WI38 (cell line): ENCODE measurements around the gene SLC44A5.

Experiments
- H3K4me3 ChIP-seq: 2 replicates; pipeline ENCODE4 v1.5.1; 2011; ENCODE audit warnings: low read depth, mild to moderate bottlenecking, control low read depth, low read length
- TF ChIP-seq, protein P1 (sequence below): IDR thresholded peaks from 2 replicates; pipeline ENCODE4 v1.5.1; 2012; ENCODE audit warnings: low read depth, mild to moderate bottlenecking, control low read depth, low read length

Gene SLC44A5

DNA sequence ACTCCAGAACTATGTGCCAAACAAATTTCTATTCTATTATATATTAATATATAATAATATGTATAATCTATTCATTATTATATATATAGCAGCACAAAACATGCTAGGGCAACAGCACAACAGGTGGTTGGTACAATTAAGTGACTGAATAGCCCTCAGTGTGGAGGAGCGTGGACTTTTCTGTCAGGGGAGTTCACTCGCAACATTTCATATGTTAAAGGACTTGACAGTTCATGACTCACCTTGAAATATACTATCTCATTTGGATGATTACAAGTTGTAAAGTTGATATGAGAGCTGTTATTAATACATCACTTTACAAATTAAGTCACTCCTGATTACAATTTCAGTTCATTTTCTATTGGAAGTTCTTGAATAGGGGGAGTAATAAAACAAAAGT lies 298.3 kb downstream of the SLC44A5 start:
- TF ChIP-seq, protein P1, sequence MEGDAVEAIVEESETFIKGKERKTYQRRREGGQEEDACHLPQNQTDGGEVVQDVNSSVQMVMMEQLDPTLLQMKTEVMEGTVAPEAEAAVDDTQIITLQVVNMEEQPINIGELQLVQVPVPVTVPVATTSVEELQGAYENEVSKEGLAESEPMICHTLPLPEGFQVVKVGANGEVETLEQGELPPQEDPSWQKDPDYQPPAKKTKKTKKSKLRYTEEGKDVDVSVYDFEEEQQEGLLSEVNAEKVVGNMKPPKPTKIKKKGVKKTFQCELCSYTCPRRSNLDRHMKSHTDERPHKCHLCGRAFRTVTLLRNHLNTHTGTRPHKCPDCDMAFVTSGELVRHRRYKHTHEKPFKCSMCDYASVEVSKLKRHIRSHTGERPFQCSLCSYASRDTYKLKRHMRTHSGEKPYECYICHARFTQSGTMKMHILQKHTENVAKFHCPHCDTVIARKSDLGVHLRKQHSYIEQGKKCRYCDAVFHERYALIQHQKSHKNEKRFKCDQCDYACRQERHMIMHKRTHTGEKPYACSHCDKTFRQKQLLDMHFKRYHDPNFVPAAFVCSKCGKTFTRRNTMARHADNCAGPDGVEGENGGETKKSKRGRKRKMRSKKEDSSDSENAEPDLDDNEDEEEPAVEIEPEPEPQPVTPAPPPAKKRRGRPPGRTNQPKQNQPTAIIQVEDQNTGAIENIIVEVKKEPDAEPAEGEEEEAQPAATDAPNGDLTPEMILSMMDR: no peak
- no peak overlapping the region for H3K4me3 ChIP-seq

- TF ChIP-seq, protein P1: no peak
- no peak overlapping the region for H3K4me3 ChIP-seq
Measured at GRCh38 chr1:75310067-75310466, 300.8 kb downstream of the SLC44A5 start.

DNA sequence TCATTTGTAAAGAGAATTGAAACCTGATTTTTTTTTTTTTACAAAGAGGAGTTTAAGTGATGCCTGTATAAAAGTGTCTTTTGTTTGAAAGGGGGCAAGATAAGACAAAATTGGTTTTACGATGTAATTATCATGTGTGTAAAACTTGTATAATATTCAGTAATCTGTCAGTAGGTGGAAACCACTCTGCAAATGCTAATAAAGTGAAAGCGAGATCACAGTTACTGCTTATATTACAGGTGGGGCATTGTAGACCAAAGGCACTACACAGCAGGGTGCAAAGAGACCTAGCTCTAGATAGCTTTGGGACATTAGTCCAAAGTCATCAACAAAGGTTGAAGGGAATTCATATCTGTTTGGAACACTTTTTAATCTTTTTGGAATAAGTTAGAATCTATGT lies 302.5 kb downstream of the SLC44A5 start:
- TF ChIP-seq, protein P1: no peak
- H3K4me3 ChIP-seq: no peak overlapping the region

- TF ChIP-seq, protein P1: no peak
- H3K4me3 ChIP-seq: no peak overlapping the region
Measured at GRCh38 chr1:75305061-75305460, 305.9 kb downstream of the SLC44A5 start.

DNA sequence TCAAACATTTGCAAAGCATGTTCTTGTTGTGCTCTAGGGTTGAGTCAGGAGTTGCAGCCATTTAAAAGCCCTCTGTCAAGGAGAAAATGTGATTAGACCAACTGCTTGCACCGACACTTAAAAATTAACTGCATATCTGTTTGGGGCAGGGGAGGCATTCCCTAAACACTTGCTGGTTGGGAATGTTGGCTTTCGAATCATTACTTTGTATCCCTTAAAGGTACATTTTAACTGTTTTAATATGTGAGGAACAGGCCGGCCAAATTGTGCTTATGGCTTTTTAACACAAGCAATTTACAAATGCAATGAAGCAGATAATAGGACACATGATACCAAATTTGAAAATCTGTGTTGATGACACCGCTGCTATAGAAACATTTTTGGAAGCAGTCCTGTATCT lies 317.6 kb downstream of the SLC44A5 start:
- TF ChIP-seq, protein P1: no peak
- H3K4me3 ChIP-seq: no peak overlapping the region

- H3K4me3 ChIP-seq: no peak overlapping the region
- TF ChIP-seq, protein P1: no peak
Measured at GRCh38 chr1:75292013-75292412, 318.9 kb downstream of the SLC44A5 start.

DNA sequence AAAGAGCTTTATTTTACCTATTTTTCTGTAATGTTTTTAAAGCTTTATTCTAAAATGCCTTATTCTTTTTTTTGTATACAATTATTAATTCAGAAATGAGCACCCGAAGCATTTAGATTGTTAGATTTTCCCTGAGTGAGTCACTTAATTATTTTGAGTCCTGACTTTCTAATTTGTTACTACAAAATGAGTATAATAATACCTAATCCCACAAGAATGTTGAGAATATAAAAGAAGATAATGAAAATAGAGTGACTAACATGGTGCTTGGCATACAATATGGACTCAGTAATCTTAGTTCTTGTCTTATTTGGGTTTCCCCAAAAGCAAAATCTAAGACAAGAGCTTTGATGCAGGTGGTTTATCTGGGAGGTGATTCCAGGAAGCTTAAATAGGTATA lies 334.5 kb downstream of the SLC44A5 start:
- TF ChIP-seq, protein P1: no peak
- no peak overlapping the region for H3K4me3 ChIP-seq
